Measurements from ENCODE around the gene IGF2BP1. TPM values are rescaled to one million over a fixed set of nuclear protein-coding genes. Genes with fewer than 3 reads are reported as not detected.
A peak's percentile ranks its signal among the peaks of the same experiment; 100 is the strongest.

IGF2BP1 gene
- total RNA-seq, 1 experiment from 2014 or later, result 434 TPM

DNA sequence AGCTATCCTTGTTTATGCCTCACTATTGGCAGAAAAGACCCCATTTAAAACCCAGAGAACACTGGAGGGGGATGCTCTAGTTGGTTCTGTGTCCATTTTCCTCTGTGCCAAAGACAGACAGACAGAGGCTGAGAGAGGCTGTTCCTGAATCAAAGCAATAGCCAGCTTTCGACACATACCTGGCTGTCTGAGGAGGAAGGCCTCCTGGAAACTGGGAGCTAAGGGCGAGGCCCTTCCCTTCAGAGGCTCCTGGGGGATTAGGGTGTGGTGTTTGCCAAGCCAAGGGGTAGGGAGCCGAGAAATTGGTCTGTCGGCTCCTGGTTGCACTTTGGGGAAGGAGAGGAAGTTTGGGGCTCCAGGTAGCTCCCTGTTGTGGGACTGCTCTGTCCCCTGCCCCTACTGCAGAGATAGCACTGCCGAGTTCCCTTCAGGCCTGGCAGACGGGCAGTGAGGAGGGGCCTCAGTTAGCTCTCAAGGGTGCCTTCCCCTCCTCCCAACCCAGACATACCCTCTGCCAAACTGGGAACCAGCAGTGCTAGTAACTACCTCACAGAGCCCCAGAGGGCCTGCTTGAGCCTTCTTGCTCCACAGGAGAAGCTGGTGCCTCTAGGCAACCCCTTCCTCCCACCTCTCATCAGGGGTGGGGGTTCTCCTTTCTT is 56.1 kb downstream of the IGF2BP1 start:
- peak; percentile 62 for DNase-seq
- H3K4me2 ChIP-seq (ENCODE audit: insufficient read depth, insufficient read length, low read length), result no peak overlapping the region
- H4K8ac ChIP-seq (replicated peaks; ENCODE audit: insufficient read length, low read depth, low read length), result no peak overlapping the region
- Mint-ChIP-seq H3K27me3 (ENCODE audit: low read depth) (no peaks in the 10 kb centered on the region), H3K9me3 (no peaks in the 10 kb centered on the region), H3K4me1 (peaks cover 34 to 58% of the 10 kb centered on the region in 2 experiments), H3K27ac (peak overlapping the region in 2 of 3 experiments; percentile 61 to 87; a peak in 3 of 7 replicates), H3K4me3 (0 out of 5 replicates have a peak overlapping the region, but pooled peaks of 1 of the 2 experiments have one; percentile 57), H3K36me3 (ENCODE audit: insufficient read depth in 1 of 3, low read depth in 3 of 3) (peaks cover 38 to 67% (median 65%) of the 10 kb centered on the region in 3 experiments)
- H3T11ph ChIP-seq (ENCODE audit: low read length), result no peak overlapping the region
- no peak overlapping the region for H2AFZ ChIP-seq (ENCODE audit: low read length)
- TF ChIP-seq, protein P1, sequence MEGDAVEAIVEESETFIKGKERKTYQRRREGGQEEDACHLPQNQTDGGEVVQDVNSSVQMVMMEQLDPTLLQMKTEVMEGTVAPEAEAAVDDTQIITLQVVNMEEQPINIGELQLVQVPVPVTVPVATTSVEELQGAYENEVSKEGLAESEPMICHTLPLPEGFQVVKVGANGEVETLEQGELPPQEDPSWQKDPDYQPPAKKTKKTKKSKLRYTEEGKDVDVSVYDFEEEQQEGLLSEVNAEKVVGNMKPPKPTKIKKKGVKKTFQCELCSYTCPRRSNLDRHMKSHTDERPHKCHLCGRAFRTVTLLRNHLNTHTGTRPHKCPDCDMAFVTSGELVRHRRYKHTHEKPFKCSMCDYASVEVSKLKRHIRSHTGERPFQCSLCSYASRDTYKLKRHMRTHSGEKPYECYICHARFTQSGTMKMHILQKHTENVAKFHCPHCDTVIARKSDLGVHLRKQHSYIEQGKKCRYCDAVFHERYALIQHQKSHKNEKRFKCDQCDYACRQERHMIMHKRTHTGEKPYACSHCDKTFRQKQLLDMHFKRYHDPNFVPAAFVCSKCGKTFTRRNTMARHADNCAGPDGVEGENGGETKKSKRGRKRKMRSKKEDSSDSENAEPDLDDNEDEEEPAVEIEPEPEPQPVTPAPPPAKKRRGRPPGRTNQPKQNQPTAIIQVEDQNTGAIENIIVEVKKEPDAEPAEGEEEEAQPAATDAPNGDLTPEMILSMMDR (conservative IDR thresholded peaks at IDR 0.05), result no peak
- H3K56ac ChIP-seq (ENCODE audit: insufficient read length, low read depth, low read length), result no peak overlapping the region
- no peak overlapping the region for H2BK15ac ChIP-seq (ENCODE audit: low read depth, low read length)
- no peak overlapping the region for H2BK5ac ChIP-seq (ENCODE audit: insufficient read length, low read length)
- H3K9ac ChIP-seq (ENCODE audit: extremely low read depth, insufficient read length, low read length), result no peak overlapping the region
- no peak overlapping the region for H3K27ac ChIP-seq (ENCODE audit: insufficient read length, low read depth, low read length)
- no peaks in the 10 kb centered on the region for H3K79me2 ChIP-seq (ENCODE audit: insufficient read depth, low read length)
- no peak overlapping the region for H2BK120ac ChIP-seq (ENCODE audit: low read depth, low read length, poor library complexity, severe bottlenecking)
- H3K23ac ChIP-seq (ENCODE audit: insufficient read length, low read depth, low read length), result no peak overlapping the region
- H4K5ac ChIP-seq (ENCODE audit: insufficient read length, low read depth, low read length), result no peak overlapping the region
- H4K91ac ChIP-seq (ENCODE audit: insufficient read length, low read depth, low read length), result no peak overlapping the region
- H3K23me2 ChIP-seq (ENCODE audit: insufficient read length, low read depth, low read length, poor library complexity, severe bottlenecking), result no peaks in the 10 kb centered on the region
- no peak overlapping the region for H2BK20ac ChIP-seq (ENCODE audit: low read depth, low read length, poor library complexity, severe bottlenecking)
- no peaks in the 10 kb centered on the region for H3K79me1 ChIP-seq (ENCODE audit: insufficient read depth, low read depth, low read length, poor library complexity, severe bottlenecking)
- no peak overlapping the region for H2AK5ac ChIP-seq (ENCODE audit: insufficient read length, low read length)
- WGBS (ENCODE audit: extremely low coverage, insufficient read length, low lambda C conversion rate), result no CpG with 5 or more reads among the region's 6 CpGs
- no peak overlapping the region for H2BK12ac ChIP-seq (ENCODE audit: insufficient read length, low read depth, low read length)
- H3K4ac ChIP-seq (ENCODE audit: low read depth, low read length), result no peak overlapping the region
- H3K9me3 ChIP-seq (ENCODE audit: control insufficient read depth, low read depth, low read length), result no peaks in the 10 kb centered on the region
- no peaks in the 10 kb centered on the region for H3K27me3 ChIP-seq (ENCODE audit: insufficient read depth, low read length)
- no peak overlapping the region for H3K18ac ChIP-seq (ENCODE audit: insufficient read length, low read depth, low read length)
- H3K4me1 ChIP-seq (ENCODE audit: insufficient read depth, low read length), result peaks cover 12% of the 10 kb centered on the region; the same call in 1 of the 2 replicates
- no peak overlapping the region for H3K14ac ChIP-seq (ENCODE audit: insufficient read depth, low read length)
- no peaks in the 10 kb centered on the region for H4K20me1 ChIP-seq (ENCODE audit: control insufficient read depth, insufficient read depth, insufficient read length)

Data from H9 (cell line).